ENCODE results near the gene ZNF778.
"Not testable (repeated sequence)": the region's sequence is repeated elsewhere in the genome, so short reads cannot be mapped to it uniquely, and the experiment has no call there.

- TF ChIP-seq CTCF (IDR thresholded peaks at IDR 0.05); EZH2 (IDR thresholded peaks at IDR 0.05; ENCODE audit: borderline replicate concordance, insufficient read depth, low read depth, low read length, poor library complexity, severe bottlenecking): not testable (repeated sequence)
These were observed 28.8 kb upstream of the ZNF778 start for GRCh38 chr16:89188471-89189357.

Data from B cell (primary cell).